Measurements from ENCODE around the gene PDZD4. TPM values are rescaled to one million over a fixed set of nuclear protein-coding genes. Genes with fewer than 3 reads are reported as not detected.

Gene PDZD4
- total RNA-seq, 2 donors from 2014 or later = 31.1 to 45.6 TPM

- Mint-ChIP-seq H3K4me1 (peaks cover 6% of the 10 kb centered on the region), H3K27ac (no peak overlapping the region), H3K27me3 (no peaks in the 10 kb centered on the region), H3K4me3 (no peak overlapping the region), H3K36me3 (ENCODE audit: low read depth) (no peaks in the 10 kb centered on the region)
- DNase-seq (no peak), ATAC-seq (no peak)
- no peaks in the 10 kb centered on the region for H3K9me3 ChIP-seq (ENCODE audit: control insufficient read depth, low read length, poor library complexity, severe bottlenecking)
These were observed 66.9 kb downstream of the PDZD4 start for GRCh38 chrX:153763298-153763932.

- H3K27ac Mint-ChIP-seq = no peak overlapping the region
These were observed 67.6 kb downstream of the PDZD4 start for GRCh38 chrX:153762626-153763173.

GRCh38 chrX:153761863-153762262 is 68.5 kb downstream of the PDZD4 start:
- Mint-ChIP-seq H3K27me3 (no peaks in the 10 kb centered on the region), H3K36me3 (ENCODE audit: low read depth) (no peaks in the 10 kb centered on the region), H3K4me3 (no peak overlapping the region), H3K4me1 (peaks cover 2% of the 10 kb centered on the region), H3K27ac (no peak overlapping the region)
- DNase-seq = no peak
- ATAC-seq = no peak
- H3K9me3 ChIP-seq (ENCODE audit: control insufficient read depth, low read length, poor library complexity, severe bottlenecking) = no peaks in the 10 kb centered on the region

More at GRCh38 chrX:153762626-153763173, 67.6 kb downstream of the PDZD4 start:
- H3K4me3 Mint-ChIP-seq = no peak overlapping the region
- peaks cover 2% of the 10 kb centered on the region for H3K4me1 Mint-ChIP-seq
- DNase-seq = no peak
- no peaks in the 10 kb centered on the region for H3K27me3 Mint-ChIP-seq
- ATAC-seq = no peak
- no peaks in the 10 kb centered on the region for H3K9me3 ChIP-seq (ENCODE audit: control insufficient read depth, low read length, poor library complexity, severe bottlenecking)
- no peaks in the 10 kb centered on the region for H3K36me3 Mint-ChIP-seq (ENCODE audit: low read depth)

- H3K27ac Mint-ChIP-seq = no peak overlapping the region
- no peaks in the 10 kb centered on the region for H3K9me3 ChIP-seq (ENCODE audit: control insufficient read depth, low read length, poor library complexity, severe bottlenecking)
- H3K27me3 Mint-ChIP-seq = no peaks in the 10 kb centered on the region
- ATAC-seq = no peak
- DNase-seq = no peak
- peaks cover 2% of the 10 kb centered on the region for H3K4me1 Mint-ChIP-seq
- H3K4me3 Mint-ChIP-seq = no peak overlapping the region
- H3K36me3 Mint-ChIP-seq (ENCODE audit: low read depth) = no peaks in the 10 kb centered on the region
These were observed 75.2 kb downstream of the PDZD4 start for GRCh38 chrX:153755136-153755535.

Other genes with a start within 250 kb of the PDZD4 start
- gene CCNQ, start 231.4 kb downstream of the PDZD4 start, total RNA-seq = 10 to 100 TPM; 14.6 to 19.2 TPM
- gene DUSP9, start 183.3 kb downstream of the PDZD4 start, total RNA-seq = not detected
- under 1 TPM in 1 of 2 donors, not detected in 1; 0.72 TPM for gene PNCK, start 156.7 kb downstream of the PDZD4 start, total RNA-seq
- 1 to 10 TPM; 3.4 to 4.4 TPM for gene SLC6A8, start 142.6 kb downstream of the PDZD4 start, total RNA-seq
- 100 to 1,000 TPM; 101 TPM for gene BCAP31, start 106.2 kb downstream of the PDZD4 start, total RNA-seq
- 10 to 100 TPM; 14.7 to 17.7 TPM for gene ABCD1, start 105.7 kb downstream of the PDZD4 start, total RNA-seq
- gene PLXNB3, start 66.3 kb downstream of the PDZD4 start, total RNA-seq = 1 to 10 TPM in 1 of 2 donors, under 1 TPM in 1; 0.25 to 2.9 TPM
- not detected for gene SRPK3, start 49.5 kb downstream of the PDZD4 start, total RNA-seq
- 10 to 100 TPM; 46.4 to 52.4 TPM for gene IDH3G, start 36.2 kb downstream of the PDZD4 start, total RNA-seq
- 100 to 1,000 TPM; 204 to 212 TPM for gene SSR4, start 35.9 kb downstream of the PDZD4 start, total RNA-seq
- gene L1CAM, start 55.6 kb upstream of the PDZD4 start, total RNA-seq = 1 to 10 TPM; 2.3 to 3.9 TPM
- gene AVPR2, start 74.1 kb upstream of the PDZD4 start, total RNA-seq = not detected
- gene ARHGAP4, start 95.7 kb upstream of the PDZD4 start, total RNA-seq = 100 to 1,000 TPM; 374 to 404 TPM
- gene NAA10, start 104.5 kb upstream of the PDZD4 start, total RNA-seq = 10 to 100 TPM; 42.8 to 48.5 TPM
- gene RENBP, start 114.1 kb upstream of the PDZD4 start, total RNA-seq = 10 to 100 TPM in 1 of 2 donors, 1 to 10 TPM in 1; 8.8 to 11.5 TPM
- 10 to 100 TPM; 65.7 to 65.8 TPM for gene HCFC1, start 141.3 kb upstream of the PDZD4 start, total RNA-seq
- gene TMEM187, start 142.2 kb upstream of the PDZD4 start, total RNA-seq = 1 to 10 TPM; 2.4 to 3.0 TPM
- gene IRAK1, start 189.4 kb upstream of the PDZD4 start, total RNA-seq = 10 to 100 TPM; 75.3 to 92.5 TPM